Duodenal mucosa (tissue), 2 donors: Measurements from ENCODE around the gene FASTKD3.

Experiments
- H3K27ac ChIP-seq: one replicate; pipeline ENCODE4 v1.7.0; 2013; ENCODE audit warnings: low read depth, low read length
- H3K27me3 ChIP-seq, 2 donors: one replicate each; pipeline ENCODE4 v1.7.0; 2013; ENCODE audit warnings: low read length in 2 of 2, control low read depth in 1 of 2; ENCODE audit not compliant: insufficient read depth in 2 of 2, control insufficient read depth in 1 of 2
- H3K36me3 ChIP-seq, 2 donors: one replicate each; pipeline ENCODE4 v1.7.0; 2013; ENCODE audit warnings: low read length in 2 of 2, control low read depth in 1 of 2; ENCODE audit not compliant: insufficient read depth in 2 of 2, control insufficient read depth in 1 of 2
- H3K4me1 ChIP-seq, 2 donors: one replicate each; pipeline ENCODE4 v1.7.0; 2013; ENCODE audit warnings: low read length in 2 of 2, control low read depth in 1 of 2; ENCODE audit not compliant: insufficient read depth in 2 of 2, control insufficient read depth in 1 of 2
- H3K4me3 ChIP-seq, 2 donors: one replicate each; pipeline ENCODE4 v1.7.0; 2013; ENCODE audit warnings: low read length in 2 of 2, low read depth in 1 of 2
- H3K9ac ChIP-seq, 2 donors: one replicate each; pipeline ENCODE4 v1.7.0; 2013; ENCODE audit warnings: low read length in 2 of 2, low read depth in 1 of 2
- H3K9me3 ChIP-seq, 2 donors: one replicate each; pipeline ENCODE4 v1.7.0; 2013; ENCODE audit warnings: low read length in 2 of 2, control low read depth in 1 of 2; ENCODE audit not compliant: control insufficient read depth in 1 of 2

Gene FASTKD3

DNA sequence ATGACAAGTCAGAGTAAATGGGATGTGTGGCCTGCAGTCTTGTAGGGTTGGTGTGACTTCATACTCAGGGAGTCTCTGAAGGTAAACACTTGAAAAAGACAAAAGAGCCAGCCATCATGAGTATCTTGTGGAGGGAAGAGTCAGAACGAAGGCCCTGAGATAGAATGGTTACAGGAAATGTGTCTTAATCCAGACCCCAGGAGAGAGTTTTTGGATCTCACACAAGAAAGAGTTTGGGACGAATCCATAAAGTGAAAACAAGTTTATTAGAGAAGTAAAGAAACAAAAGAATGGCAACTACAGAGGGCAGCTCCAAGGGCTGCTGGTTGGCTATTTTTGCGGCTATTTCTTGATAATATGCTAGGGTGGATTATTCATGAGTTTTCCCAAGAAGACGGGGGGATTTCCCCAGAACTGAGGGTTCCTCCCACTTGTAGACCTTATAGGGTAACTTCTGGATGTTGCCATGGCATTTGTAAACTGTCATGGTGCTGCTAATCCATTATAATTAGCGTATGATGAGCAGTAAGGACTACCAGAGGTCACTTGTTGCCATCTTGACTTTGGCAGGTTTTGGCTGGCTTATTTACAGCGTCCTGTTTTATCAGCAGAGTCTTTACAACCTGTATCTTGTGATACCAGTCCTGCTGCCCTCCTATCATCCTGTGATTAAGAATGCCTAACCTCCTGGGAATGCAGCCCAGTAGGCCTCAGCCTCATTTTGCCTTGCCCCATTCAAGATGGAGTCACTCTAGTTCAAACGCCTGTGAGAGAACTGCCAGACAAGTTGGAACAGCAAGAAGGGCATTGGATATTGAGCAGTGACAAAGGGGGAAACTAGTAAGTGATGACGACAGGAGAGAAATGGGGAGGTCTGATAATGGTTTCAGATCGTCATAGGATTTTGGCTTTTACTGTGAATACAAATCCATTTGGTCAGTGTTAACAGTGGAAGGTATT lies 34.1 kb upstream of the FASTKD3 start:
- Histone ChIP-seq H3K9ac (no peak overlapping the region), H3K36me3 (peaks cover 29 to 56% of the 10 kb centered on the region in 2 donors), H3K4me3 (no peak overlapping the region), H3K9me3 (peaks cover 5 to 9% of the 10 kb centered on the region in 2 donors), H3K27me3 (no peaks in the 10 kb centered on the region), H3K4me1 (no peaks in the 10 kb centered on the region), H3K27ac (no peak overlapping the region)

DNA sequence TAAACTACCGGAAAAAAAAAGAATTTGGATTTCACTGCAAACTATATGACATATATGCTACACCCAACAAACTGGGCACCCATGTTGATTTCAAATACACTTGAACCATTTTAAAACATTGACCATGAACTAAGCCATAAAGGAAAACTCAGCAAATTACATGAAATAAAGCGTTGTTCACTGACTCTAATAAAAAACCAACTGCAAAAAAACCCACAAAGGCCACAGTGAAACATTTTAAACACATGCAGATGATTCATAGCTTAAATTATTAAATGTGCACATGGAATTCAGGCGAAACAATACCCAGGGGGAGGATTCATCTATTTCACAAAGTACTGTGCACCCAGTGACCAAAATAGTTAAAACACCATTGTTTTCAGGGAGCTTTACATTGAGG lies 33.4 kb upstream of the FASTKD3 start:
- H3K4me1 ChIP-seq = no peaks in the 10 kb centered on the region
- no peak overlapping the region for H3K9ac ChIP-seq
- peaks cover 0 to 3% of the 10 kb centered on the region in 2 donors for H3K9me3 ChIP-seq
- no peaks in the 10 kb centered on the region for H3K27me3 ChIP-seq
- no peak overlapping the region for H3K4me3 ChIP-seq
- H3K36me3 ChIP-seq = peaks cover 31 to 64% of the 10 kb centered on the region in 2 donors
- no peak overlapping the region for H3K27ac ChIP-seq

DNA sequence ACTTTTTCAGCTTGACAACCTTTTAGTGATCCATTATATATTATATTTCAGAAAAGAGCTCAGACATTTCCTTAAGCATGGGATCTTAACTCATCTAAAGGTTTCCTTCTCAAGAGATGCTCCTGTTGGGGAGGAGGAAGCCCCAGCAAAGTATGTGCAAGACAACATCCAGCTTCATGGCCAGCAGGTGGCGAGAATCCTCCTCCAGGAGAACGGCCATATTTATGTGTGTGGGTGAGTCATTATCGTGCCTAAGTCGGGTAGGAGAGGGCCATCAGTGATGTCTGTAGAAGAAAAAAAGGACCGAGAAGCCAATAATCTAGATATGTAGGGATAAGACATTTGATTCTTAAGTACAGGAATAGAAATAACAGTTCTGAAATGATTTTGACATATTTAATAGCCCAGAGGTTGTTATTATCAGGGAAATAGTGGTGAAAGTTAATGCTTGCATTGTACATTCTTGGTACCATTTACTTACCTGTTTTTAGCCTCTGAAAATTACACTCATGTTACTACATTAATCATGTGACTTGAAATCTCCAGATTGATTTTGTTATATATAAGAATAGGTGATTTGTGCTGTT lies 28.3 kb upstream of the FASTKD3 start:
- Histone ChIP-seq H3K27ac (no peak overlapping the region), H3K27me3 (no peaks in the 10 kb centered on the region), H3K9me3 (no peaks in the 10 kb centered on the region), H3K36me3 (peaks cover 40 to 91% of the 10 kb centered on the region in 2 donors), H3K4me1 (peaks cover 0 to 14% of the 10 kb centered on the region in 2 donors), H3K9ac (no peak overlapping the region), H3K4me3 (no peak overlapping the region)

DNA sequence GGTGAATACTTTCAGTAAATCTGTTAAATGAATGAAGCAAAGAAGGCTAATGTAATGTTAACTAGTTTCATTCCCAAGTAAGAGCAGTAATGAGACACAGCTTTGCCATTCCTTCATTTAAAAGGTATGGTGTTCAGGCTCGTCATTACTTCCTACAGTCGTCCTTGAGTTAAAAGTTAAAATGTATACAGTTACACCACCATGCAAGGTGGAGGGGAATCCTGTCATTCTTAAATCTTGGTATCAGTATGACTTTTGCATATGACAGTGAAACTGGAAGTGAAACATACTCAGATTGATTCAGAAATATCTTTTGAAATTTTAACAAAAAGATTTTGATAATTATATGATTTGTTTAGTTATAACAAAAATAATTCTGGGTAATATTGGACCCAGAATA lies 26.0 kb upstream of the FASTKD3 start:
- Histone ChIP-seq H3K9ac (no peak overlapping the region), H3K9me3 (no peaks in the 10 kb centered on the region), H3K4me1 (peaks cover 0 to 14% of the 10 kb centered on the region in 2 donors), H3K27me3 (no peaks in the 10 kb centered on the region), H3K4me3 (no peak overlapping the region), H3K27ac (no peak overlapping the region), H3K36me3 (peaks cover 42 to 89% of the 10 kb centered on the region in 2 donors)

DNA sequence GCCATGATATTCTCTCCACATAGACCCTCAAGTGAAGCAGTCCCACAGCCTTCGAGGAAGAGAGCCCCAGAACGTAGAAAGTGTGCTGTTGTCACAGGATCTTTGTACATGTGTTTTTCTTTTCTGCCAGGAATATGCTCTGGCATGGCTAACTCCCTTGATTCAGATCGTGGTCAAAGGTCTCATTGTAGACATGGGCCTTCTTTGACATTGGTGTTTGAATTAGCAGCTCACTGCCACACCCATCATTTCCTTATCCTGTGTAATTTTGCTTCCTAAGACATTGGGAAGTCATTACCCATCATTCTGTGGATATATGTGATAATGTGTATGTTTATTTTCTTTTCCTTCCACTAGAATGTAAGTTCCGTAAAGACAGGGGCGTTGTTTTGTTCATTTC lies 25.6 kb upstream of the FASTKD3 start:
- no peak overlapping the region for H3K4me3 ChIP-seq
- H3K9me3 ChIP-seq = no peaks in the 10 kb centered on the region
- no peaks in the 10 kb centered on the region for H3K27me3 ChIP-seq
- H3K27ac ChIP-seq = no peak overlapping the region
- no peak overlapping the region for H3K9ac ChIP-seq
- H3K36me3 ChIP-seq = peaks cover 45 to 89% of the 10 kb centered on the region in 2 donors
- H3K4me1 ChIP-seq = peaks cover 0 to 14% of the 10 kb centered on the region in 2 donors

DNA sequence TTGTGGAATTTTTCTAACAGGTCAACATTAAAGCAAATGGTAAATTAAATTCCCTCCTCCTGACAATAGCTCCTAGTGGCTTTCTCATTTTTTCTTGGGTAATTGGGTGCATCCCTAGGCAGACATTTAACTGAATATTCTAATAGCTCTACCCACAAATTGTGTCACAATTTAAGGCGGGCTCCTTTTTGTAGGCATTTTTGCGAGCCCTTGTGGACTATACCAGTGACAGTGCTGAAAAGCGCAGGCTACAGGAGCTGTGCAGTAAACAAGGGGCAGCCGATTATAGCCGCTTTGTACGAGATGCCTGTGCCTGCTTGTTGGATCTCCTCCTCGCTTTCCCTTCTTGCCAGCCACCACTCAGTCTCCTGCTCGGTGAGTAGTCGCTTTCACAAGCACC lies 20.1 kb upstream of the FASTKD3 start:
- Histone ChIP-seq H3K27ac (no peak overlapping the region), H3K9ac (no peak overlapping the region), H3K4me1 (peaks cover 0 to 4% of the 10 kb centered on the region in 2 donors), H3K4me3 (no peak overlapping the region), H3K27me3 (no peaks in the 10 kb centered on the region), H3K36me3 (peaks cover 35 to 71% of the 10 kb centered on the region in 2 donors), H3K9me3 (no peaks in the 10 kb centered on the region)

DNA sequence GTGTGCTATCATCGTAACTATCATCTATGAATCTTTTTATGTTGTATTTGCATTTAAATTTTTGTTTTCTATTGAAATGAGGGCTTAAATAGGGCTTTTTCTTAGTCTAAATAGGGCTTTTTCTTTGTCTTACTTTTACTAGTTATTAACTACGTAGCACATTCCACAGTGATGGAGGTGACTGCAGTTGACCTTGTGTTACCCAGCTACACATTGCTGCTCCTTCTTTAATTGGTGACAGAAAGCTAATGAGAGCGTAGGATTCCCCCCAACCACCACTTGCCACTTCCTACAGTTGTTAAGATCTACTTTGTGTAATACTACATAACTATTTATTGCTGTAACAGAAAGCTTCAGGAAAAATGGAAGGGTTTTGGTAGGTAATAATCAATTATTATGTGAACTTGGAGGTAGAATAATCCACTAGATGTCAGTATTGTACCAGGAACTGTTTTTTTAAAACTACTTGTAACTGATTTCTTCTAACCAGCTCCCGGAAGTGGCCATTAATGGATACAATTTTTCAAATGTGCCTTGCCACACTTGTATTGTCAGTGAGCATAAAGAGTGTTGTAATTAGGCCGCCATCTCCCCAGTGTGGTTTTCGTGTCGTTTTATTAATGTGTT lies 18.1 kb upstream of the FASTKD3 start:
- no peaks in the 10 kb centered on the region for H3K4me1 ChIP-seq
- no peak overlapping the region for H3K4me3 ChIP-seq
- no peak overlapping the region for H3K9ac ChIP-seq
- H3K27me3 ChIP-seq = no peaks in the 10 kb centered on the region
- peaks cover 40 to 71% of the 10 kb centered on the region in 2 donors for H3K36me3 ChIP-seq
- H3K9me3 ChIP-seq = no peaks in the 10 kb centered on the region
- H3K27ac ChIP-seq = no peak overlapping the region

DNA sequence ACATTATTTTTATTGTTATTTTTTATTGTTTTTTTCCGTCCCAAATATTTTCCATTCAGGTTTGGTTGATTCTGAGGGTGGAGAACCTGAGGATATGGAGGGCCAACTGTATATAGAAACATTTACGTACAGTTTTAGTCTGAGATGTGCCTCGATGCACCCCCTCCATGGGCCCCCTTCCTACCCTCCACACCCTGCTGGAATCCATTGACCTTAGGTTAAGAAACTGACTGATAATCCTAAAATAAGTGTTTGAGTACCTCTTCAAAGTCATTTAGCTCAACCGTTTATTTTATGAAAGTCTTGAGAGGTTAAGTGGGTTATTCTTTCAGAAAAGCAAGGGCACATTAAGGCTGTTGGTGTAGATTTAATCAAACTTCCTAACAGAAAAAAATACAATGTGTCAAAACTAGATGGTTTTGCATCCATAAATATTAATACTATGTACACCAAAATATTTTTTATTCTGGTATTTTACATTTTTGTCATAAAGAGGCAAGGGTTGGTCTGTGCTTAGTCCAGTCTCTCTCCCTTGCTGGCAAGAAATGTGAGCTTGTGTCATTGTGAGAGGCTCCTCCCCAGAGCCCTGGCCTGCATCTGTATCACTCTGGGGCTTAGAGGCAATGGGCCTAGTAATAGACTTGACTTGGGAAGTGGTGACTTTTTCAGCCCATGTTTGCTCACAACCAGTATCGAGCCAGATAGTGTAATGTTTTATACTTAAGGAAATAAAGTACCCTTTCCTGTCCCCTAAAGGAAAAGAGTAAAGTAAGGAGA lies 15.8 kb upstream of the FASTKD3 start:
- Histone ChIP-seq H3K9ac (no peak overlapping the region), H3K4me1 (peaks cover 0 to under 1% of the 10 kb centered on the region in 2 donors), H3K27ac (no peak overlapping the region), H3K36me3 (peaks cover 43 to 77% of the 10 kb centered on the region in 2 donors), H3K9me3 (no peaks in the 10 kb centered on the region), H3K4me3 (no peak overlapping the region), H3K27me3 (no peaks in the 10 kb centered on the region)

DNA sequence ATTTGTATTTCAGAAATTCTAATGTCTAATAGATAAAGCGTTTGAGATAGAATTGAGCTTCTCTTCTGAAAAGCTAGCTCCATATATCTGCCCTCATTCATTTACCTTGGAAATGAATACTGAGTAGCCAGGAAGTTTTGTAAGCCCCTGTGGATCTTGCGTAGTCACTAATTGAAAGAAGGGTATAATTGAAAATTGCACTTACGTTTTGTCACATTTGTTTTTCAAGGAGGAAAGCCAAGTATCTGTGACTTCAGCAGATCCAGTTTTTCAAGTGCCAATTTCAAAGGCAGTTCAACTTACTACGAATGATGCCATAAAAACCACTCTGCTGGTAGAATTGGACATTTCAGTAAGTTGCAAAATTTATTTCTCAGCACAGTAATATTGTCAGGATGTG lies 14.1 kb upstream of the FASTKD3 start:
- peaks cover 12 to 14% of the 10 kb centered on the region in 2 donors for H3K4me1 ChIP-seq
- H3K36me3 ChIP-seq = peaks cover 41 to 72% of the 10 kb centered on the region in 2 donors
- no peaks in the 10 kb centered on the region for H3K27me3 ChIP-seq
- no peak overlapping the region for H3K4me3 ChIP-seq
- H3K9me3 ChIP-seq = no peaks in the 10 kb centered on the region
- H3K27ac ChIP-seq = no peak overlapping the region
- H3K9ac ChIP-seq = no peak overlapping the region
